HepG2 (cell line): ENCODE data around the gene ADIPOR2. TPM values are rescaled to one million over a fixed set of nuclear protein-coding genes. Genes with fewer than 3 reads are reported as not detected.

Experiments
- CBX1 ChIP-seq: IDR thresholded peaks from one replicate; pipeline ENCODE4 v1.6.1; 2016; ENCODE audit warnings: antibody characterized with exemption, low read depth
- DNMT3B ChIP-seq: conservative IDR thresholded peaks from 2 replicates; pipeline ENCODE4 v1.6.1; 2016; ENCODE audit warnings: missing biosample characterization, control low read depth
- HES4 ChIP-seq: sonication (generic); formaldehyde crosslinking; IDR thresholded peaks from 2 replicates; pipeline ENCODE4 v1.9.0; 2021; ENCODE audit warnings: mild to moderate bottlenecking, missing genetic modification reagents, borderline replicate concordance
- MAZ ChIP-seq, 2 experiments: sonication (generic) in 1 of 2; formaldehyde crosslinking in 1 of 2; IDR thresholded peaks; 2 replicates each; pipeline versions ENCODE4 v1.5.0 to v1.6.1; 2012 to 2020; ENCODE audit warnings: low read depth in 2 of 2, mild to moderate bottlenecking in 2 of 2, borderline replicate concordance in 1 of 2, improper control_type of control experiment in 1 of 2, low read length in 1 of 2, missing genetic modification reagents in 1 of 2, moderate library complexity in 1 of 2
- MED1 ChIP-seq: sonication (generic); formaldehyde crosslinking; IDR thresholded peaks from 2 replicates; pipeline ENCODE4 v1.4.0; 2020; ENCODE audit warnings: missing genetic modification reagents
- NR2F6 ChIP-seq, 2 experiments: IDR thresholded peaks; 2 replicates each; pipeline ENCODE4 v1.6.1; 2016; ENCODE audit warnings: antibody characterized with exemption in 1 of 2, mild to moderate bottlenecking in 1 of 2
- NRL ChIP-seq: sonication (generic); formaldehyde crosslinking; IDR thresholded peaks from 2 replicates; pipeline ENCODE4 v1.5.0; 2020; ENCODE audit warnings: missing genetic modification reagents, mild to moderate bottlenecking, moderate library complexity, borderline replicate concordance
- RORA ChIP-seq: sonication (generic); formaldehyde crosslinking; IDR thresholded peaks from 2 replicates; pipeline ENCODE4 v1.5.0; 2020; ENCODE audit warnings: mild to moderate bottlenecking, missing genetic modification reagents, moderate library complexity
- SCMH1 ChIP-seq: sonication (generic); formaldehyde crosslinking; IDR thresholded peaks from 2 replicates; pipeline ENCODE4 v1.9.0; 2021; ENCODE audit warnings: missing genetic modification reagents, mild to moderate bottlenecking, borderline replicate concordance
- ZMYM3 ChIP-seq: sonication (generic); formaldehyde crosslinking; IDR thresholded peaks from 2 replicates; pipeline ENCODE4 v1.5.1; 2020; ENCODE audit warnings: mild to moderate bottlenecking, missing genetic modification reagents
- ZNF121 ChIP-seq: sonication (generic); formaldehyde crosslinking; IDR thresholded peaks from 2 replicates; pipeline ENCODE4 v1.5.0; 2020; ENCODE audit warnings: mild to moderate bottlenecking, missing genetic modification reagents
- ZNF205 ChIP-seq: IDR thresholded peaks from 2 replicates; pipeline ENCODE4 v1.6.1; 2018; ENCODE audit warnings: missing biosample characterization, missing genetic modification reagents
- ZNF260 ChIP-seq: sonication (generic); formaldehyde crosslinking; IDR thresholded peaks from 2 replicates; pipeline ENCODE4 v1.4.0; 2020; ENCODE audit warnings: missing genetic modification reagents, low read depth, mild to moderate bottlenecking, borderline replicate concordance
- ZNF414 ChIP-seq: sonication (generic); formaldehyde crosslinking; IDR thresholded peaks from 2 replicates; pipeline ENCODE4 v1.5.0; 2020; ENCODE audit warnings: missing genetic modification reagents
- ZNF513 ChIP-seq: sonication (generic); formaldehyde crosslinking; conservative IDR thresholded peaks from 2 replicates; pipeline ENCODE4 v1.5.0; 2020; ENCODE audit warnings: missing genetic modification reagents
- ZNF770 ChIP-seq: sonication (generic); formaldehyde crosslinking; IDR thresholded peaks from 2 replicates; pipeline ENCODE4 v1.5.0; 2020; ENCODE audit warnings: mild to moderate bottlenecking, missing genetic modification reagents
- polyA plus RNA-seq, 8 experiments: library from polyadenylated mRNA; depleted of rRNA in 3 of 8; stranded (reverse) in 7 of 8; unstranded in 1 of 8; fragments of >200 nt; fragmentation: Illumina TruSeq in 4 of 8; extraction: Trizol in 4 of 8; gene quantifications; 2 replicates each; pipeline versions ENCODE4 v1.2.1 to v1.2.3, GENCODE V29; 2011 to 2016; ENCODE audit warnings: low read depth in 4 of 8, missing spikeins in 1 of 8, mixed read lengths in 1 of 8; ENCODE audit not compliant: insufficient read depth in 1 of 8
- total RNA-seq, 5 experiments: library from RNA; depleted of rRNA; stranded (reverse); fragments of >200 nt; fragmentation: Illumina TruSeq; extraction: Trizol; gene quantifications; 2 replicates each; pipeline ENCODE4 v1.2.3, GENCODE V29; 2016; ENCODE audit warnings: low read depth in 1 of 5
- TF ChIP-seq, protein P1 (sequence below): sonication (generic); formaldehyde crosslinking; IDR thresholded peaks from 2 replicates; pipeline ENCODE4 v1.5.0; 2020; ENCODE audit warnings: mild to moderate bottlenecking, missing genetic modification reagents, borderline replicate concordance
- TF ChIP-seq, protein P2 (sequence below): sonication (generic); formaldehyde crosslinking; IDR thresholded peaks from 2 replicates; pipeline ENCODE4 v1.8.1; 2023; ENCODE audit warnings: mild to moderate bottlenecking, missing genetic modification reagents

The ADIPOR2 gene
- total and polyA plus RNA-seq, 2 of the 13 experiments (the other 11 are each of a cell fraction or from before 2014, with no cell fraction given) = 35.2 to 52.2 TPM

GRCh38 chr12:1666685-1667162 lies 24.1 kb upstream of the ADIPOR2 start (continued):
- TF ChIP-seq MAZ (IDR thresholded peaks at IDR 0.05; ENCODE audit: borderline replicate concordance, low read depth, low read length) = no peak
- no peak for TF ChIP-seq MAZ (CRISPR knock-in tag; IDR thresholded peaks at IDR 0.05; ENCODE audit: low read depth)
- TF ChIP-seq ZNF513 (CRISPR knock-in tag) = no peak
- no peak for TF ChIP-seq CBX1
- TF ChIP-seq NRL (CRISPR knock-in tag) = no peak
- TF ChIP-seq, protein P1, sequence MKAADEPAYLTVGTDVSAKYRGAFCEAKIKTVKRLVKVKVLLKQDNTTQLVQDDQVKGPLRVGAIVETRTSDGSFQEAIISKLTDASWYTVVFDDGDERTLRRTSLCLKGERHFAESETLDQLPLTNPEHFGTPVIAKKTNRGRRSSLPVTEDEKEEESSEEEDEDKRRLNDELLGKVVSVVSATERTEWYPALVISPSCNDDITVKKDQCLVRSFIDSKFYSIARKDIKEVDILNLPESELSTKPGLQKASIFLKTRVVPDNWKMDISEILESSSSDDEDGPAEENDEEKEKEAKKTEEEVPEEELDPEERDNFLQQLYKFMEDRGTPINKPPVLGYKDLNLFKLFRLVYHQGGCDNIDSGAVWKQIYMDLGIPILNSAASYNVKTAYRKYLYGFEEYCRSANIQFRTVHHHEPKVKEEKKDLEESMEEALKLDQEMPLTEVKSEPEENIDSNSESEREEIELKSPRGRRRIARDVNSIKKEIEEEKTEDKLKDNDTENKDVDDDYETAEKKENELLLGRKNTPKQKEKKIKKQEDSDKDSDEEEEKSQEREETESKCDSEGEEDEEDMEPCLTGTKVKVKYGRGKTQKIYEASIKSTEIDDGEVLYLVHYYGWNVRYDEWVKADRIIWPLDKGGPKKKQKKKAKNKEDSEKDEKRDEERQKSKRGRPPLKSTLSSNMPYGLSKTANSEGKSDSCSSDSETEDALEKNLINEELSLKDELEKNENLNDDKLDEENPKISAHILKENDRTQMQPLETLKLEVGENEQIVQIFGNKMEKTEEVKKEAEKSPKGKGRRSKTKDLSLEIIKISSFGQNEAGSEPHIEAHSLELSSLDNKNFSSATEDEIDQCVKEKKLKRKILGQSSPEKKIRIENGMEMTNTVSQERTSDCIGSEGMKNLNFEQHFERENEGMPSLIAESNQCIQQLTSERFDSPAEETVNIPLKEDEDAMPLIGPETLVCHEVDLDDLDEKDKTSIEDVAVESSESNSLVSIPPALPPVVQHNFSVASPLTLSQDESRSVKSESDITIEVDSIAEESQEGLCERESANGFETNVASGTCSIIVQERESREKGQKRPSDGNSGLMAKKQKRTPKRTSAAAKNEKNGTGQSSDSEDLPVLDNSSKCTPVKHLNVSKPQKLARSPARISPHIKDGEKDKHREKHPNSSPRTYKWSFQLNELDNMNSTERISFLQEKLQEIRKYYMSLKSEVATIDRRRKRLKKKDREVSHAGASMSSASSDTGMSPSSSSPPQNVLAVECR (CRISPR knock-in tag) = peak; percentile 17; the same call in 1 of the 2 replicates
- TF ChIP-seq MED1 (CRISPR knock-in tag) = peak; percentile 88
- no peak for TF ChIP-seq HES4
- TF ChIP-seq ZNF205 (CRISPR knock-in tag) = no peak
- TF ChIP-seq NR2F6 (IDR thresholded peaks at IDR 0.05) = no peak; the same call in 1 of the 2 replicates
- TF ChIP-seq NR2F6 (CRISPR knock-in tag; IDR thresholded peaks at IDR 0.05) = peak; percentile 57
- TF ChIP-seq ZNF121 (CRISPR knock-in tag) = no peak
- TF ChIP-seq, protein P2, sequence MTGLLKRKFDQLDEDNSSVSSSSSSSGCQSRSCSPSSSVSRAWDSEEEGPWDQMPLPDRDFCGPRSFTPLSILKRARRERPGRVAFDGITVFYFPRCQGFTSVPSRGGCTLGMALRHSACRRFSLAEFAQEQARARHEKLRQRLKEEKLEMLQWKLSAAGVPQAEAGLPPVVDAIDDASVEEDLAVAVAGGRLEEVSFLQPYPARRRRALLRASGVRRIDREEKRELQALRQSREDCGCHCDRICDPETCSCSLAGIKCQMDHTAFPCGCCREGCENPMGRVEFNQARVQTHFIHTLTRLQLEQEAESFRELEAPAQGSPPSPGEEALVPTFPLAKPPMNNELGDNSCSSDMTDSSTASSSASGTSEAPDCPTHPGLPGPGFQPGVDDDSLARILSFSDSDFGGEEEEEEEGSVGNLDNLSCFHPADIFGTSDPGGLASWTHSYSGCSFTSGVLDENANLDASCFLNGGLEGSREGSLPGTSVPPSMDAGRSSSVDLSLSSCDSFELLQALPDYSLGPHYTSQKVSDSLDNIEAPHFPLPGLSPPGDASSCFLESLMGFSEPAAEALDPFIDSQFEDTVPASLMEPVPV (CRISPR knock-in tag) = no peak
- TF ChIP-seq ZNF770 = no peak
- TF ChIP-seq RORA (CRISPR knock-in tag) = no peak
- TF ChIP-seq SCMH1 (CRISPR knock-in tag) = no peak
- no peak for TF ChIP-seq DNMT3B (CRISPR knock-in tag)
- no peak for TF ChIP-seq ZNF260
- TF ChIP-seq ZNF414 (CRISPR knock-in tag) = 0 out of 2 replicates have a peak, but pooled peaks have one; percentile 41
- TF ChIP-seq ZMYM3 (CRISPR knock-in tag) = 0 out of 2 replicates have a peak, but pooled peaks have one; percentile 27
